ENCODE results near the gene CD151.

The CD151 gene

DNA sequence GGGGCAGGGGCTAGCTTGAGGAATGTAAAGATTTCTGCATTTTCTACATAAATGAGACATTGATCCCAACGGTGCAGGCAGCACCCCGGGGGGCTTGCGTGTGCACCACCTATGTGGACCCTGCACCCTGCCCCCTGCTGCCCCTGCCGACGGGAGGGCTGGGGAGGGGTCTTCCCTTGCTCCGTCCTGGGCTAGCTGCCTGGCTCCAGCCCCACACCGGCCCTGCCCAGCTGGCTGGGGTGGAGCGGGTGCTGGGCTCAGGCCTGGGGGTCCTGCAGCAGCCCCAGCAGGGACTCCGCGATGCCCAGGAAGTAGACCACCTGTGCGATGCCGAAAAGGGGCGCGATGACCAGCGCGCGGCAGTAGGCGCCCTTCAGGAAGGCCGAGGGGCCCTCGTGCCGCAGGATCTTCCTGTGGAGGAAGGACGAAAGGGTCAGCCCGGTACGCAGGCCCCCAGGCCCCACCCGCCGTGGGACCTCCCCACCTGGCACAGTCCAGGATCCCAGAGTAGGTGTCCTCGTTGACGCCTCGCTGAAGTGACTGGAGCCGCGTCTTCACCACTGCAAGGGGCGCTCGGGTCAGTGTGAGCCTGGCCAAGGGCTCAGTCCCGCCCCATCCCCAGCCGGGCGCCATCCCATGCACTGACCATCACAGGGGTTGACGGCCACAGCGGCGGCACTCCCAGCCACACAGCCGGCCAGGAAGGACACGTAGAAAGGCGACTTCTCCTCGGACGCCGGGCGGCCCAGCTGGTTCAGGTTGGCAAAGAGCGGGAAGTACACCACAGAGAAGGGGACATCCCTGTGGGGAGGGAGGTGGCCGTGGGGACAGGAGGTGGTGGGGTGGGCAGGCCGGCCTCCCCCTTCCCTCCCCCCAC, 40.9 kb upstream of the CD151 start:
- no peak overlapping the region for H3K9ac ChIP-seq (ENCODE audit: low read length)
- no peak overlapping the region for H3K4me3 ChIP-seq (ENCODE audit: low read depth, low read length)
- peaks cover 12% of the 10 kb centered on the region; the same call in 1 of the 2 replicates for H3K36me3 ChIP-seq (ENCODE audit: control insufficient read depth, insufficient read depth, low read length)
- H3K27me3 ChIP-seq (ENCODE audit: control insufficient read depth, insufficient read depth, low read length) = peaks cover 4% of the 10 kb centered on the region; the same call in 1 of the 2 replicates
- no peak overlapping the region for H3K27ac ChIP-seq (ENCODE audit: low read depth, low read length)
- H3K4me1 ChIP-seq (ENCODE audit: control insufficient read depth, insufficient read depth, low read length) = peaks cover 26% of the 10 kb centered on the region
- no peaks in the 10 kb centered on the region for H3K9me3 ChIP-seq (ENCODE audit: control insufficient read depth, insufficient read depth, low read depth, low read length)

DNA sequence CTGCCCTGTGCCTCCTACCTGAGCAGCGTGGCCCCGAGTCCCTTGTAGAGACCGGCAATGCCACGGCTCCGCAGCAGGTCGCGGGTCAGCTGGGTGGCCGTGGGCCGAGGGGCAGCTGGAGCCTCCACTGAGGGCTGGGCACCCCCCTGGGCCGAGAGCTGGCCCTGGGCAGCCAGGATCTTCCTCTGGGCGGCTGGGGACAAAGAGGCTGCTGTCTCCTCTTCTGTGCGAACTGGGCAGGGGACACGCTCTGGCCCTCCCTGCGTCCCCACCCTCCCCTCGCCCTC, 40.3 kb upstream of the CD151 start:
- Histone ChIP-seq H3K27ac (ENCODE audit: low read depth, low read length) (no peak overlapping the region), H3K4me1 (ENCODE audit: control insufficient read depth, insufficient read depth, low read length) (peaks cover 28% of the 10 kb centered on the region), H3K9ac (ENCODE audit: low read length) (no peak overlapping the region), H3K9me3 (ENCODE audit: control insufficient read depth, insufficient read depth, low read depth, low read length) (no peaks in the 10 kb centered on the region), H3K36me3 (ENCODE audit: control insufficient read depth, insufficient read depth, low read length) (peaks cover 12% of the 10 kb centered on the region; the same call in 1 of the 2 replicates), H3K27me3 (ENCODE audit: control insufficient read depth, insufficient read depth, low read length) (peaks cover 4% of the 10 kb centered on the region; the same call in 1 of the 2 replicates), H3K4me3 (ENCODE audit: low read depth, low read length) (no peak overlapping the region)

- peaks cover 28% of the 10 kb centered on the region for H3K4me1 ChIP-seq (ENCODE audit: control insufficient read depth, insufficient read depth, low read length)
- H3K27me3 ChIP-seq (ENCODE audit: control insufficient read depth, insufficient read depth, low read length) = peaks cover 4% of the 10 kb centered on the region; the same call in 1 of the 2 replicates
- H3K36me3 ChIP-seq (ENCODE audit: control insufficient read depth, insufficient read depth, low read length) = peaks cover 12% of the 10 kb centered on the region; the same call in 1 of the 2 replicates
- no peaks in the 10 kb centered on the region for H3K9me3 ChIP-seq (ENCODE audit: control insufficient read depth, insufficient read depth, low read depth, low read length)
- H3K27ac ChIP-seq (ENCODE audit: low read depth, low read length) = no peak overlapping the region
- no peak overlapping the region for H3K9ac ChIP-seq (ENCODE audit: low read length)
- no peak overlapping the region for H3K4me3 ChIP-seq (ENCODE audit: low read depth, low read length)
Measured at GRCh38 chr11:792873-793272, 39.9 kb upstream of the CD151 start.

DNA sequence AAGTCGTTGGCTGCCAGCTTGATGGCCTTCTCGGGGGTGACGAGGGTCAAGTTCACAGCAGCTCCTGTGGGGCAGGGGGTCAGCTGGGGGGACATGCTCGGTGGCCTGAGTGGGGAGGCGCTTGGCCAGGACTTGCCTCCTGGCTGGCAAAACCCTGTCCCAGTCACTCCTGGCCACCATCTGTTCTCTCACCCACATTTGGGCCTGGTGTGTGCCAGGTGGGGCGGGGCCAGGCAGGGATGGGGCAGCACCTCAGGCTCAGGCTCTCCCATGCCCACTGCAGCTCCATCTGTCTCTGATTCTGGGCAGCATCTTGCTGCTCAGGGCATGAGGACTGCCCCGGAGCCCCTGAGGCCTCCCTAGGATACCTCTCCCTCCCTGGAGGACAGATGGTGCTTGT, 39.2 kb upstream of the CD151 start:
- H3K4me1 ChIP-seq (ENCODE audit: control insufficient read depth, insufficient read depth, low read length) = peaks cover 28% of the 10 kb centered on the region
- no peak overlapping the region for H3K4me3 ChIP-seq (ENCODE audit: low read depth, low read length)
- no peak overlapping the region for H3K27ac ChIP-seq (ENCODE audit: low read depth, low read length)
- no peaks in the 10 kb centered on the region for H3K9me3 ChIP-seq (ENCODE audit: control insufficient read depth, insufficient read depth, low read depth, low read length)
- H3K27me3 ChIP-seq (ENCODE audit: control insufficient read depth, insufficient read depth, low read length) = peaks cover 4% of the 10 kb centered on the region; the same call in 1 of the 2 replicates
- peaks cover 12% of the 10 kb centered on the region; the same call in 1 of the 2 replicates for H3K36me3 ChIP-seq (ENCODE audit: control insufficient read depth, insufficient read depth, low read length)
- no peak overlapping the region for H3K9ac ChIP-seq (ENCODE audit: low read length)

DNA sequence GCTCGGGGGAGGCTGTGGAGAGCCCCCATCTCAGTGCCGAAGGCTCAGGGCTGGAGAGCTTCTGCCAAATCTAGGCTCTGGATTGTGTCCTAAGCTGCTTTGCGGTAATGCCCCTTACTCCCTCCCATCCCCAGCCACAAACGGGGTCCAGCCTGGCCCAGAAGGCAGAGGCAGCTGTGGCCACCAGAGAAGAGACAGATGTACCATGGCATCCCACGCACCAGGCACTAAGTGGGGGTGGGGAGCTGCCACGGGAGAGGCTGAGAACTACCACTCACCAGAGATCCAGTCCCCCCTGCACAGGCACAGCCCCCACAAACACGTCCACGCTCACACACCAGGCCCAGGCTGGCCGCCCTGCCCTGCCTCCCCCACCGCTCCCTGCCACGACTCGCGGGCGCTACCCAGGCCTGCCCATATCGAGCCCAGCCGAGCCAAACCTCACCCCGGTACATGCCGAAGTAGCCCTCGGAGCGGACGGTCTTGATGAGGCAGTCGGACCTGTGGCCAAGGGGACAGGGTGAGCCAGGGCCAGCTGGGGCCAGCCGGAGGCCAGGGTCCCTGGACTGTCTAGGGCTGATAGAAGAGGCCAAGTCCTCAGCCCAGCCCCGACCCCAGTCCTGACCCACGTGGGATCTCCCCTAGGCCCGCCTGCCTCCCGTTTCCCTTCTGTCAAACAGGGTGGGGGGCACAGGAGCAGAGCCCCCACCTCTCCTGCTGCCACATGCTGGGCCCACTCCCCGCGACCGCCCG, 38.6 kb upstream of the CD151 start:
- H3K9me3 ChIP-seq (ENCODE audit: control insufficient read depth, insufficient read depth, low read depth, low read length) = no peaks in the 10 kb centered on the region
- peaks cover 4% of the 10 kb centered on the region; the same call in 1 of the 2 replicates for H3K27me3 ChIP-seq (ENCODE audit: control insufficient read depth, insufficient read depth, low read length)
- H3K4me3 ChIP-seq (ENCODE audit: low read depth, low read length) = no peak overlapping the region
- H3K4me1 ChIP-seq (ENCODE audit: control insufficient read depth, insufficient read depth, low read length) = peaks cover 28% of the 10 kb centered on the region
- H3K27ac ChIP-seq (ENCODE audit: low read depth, low read length) = no peak overlapping the region
- peaks cover 17% of the 10 kb centered on the region for H3K36me3 ChIP-seq (ENCODE audit: control insufficient read depth, insufficient read depth, low read length)
- H3K9ac ChIP-seq (ENCODE audit: low read length) = no peak overlapping the region

- Histone ChIP-seq H3K4me3 (ENCODE audit: low read depth, low read length) (no peak overlapping the region), H3K9me3 (ENCODE audit: control insufficient read depth, insufficient read depth, low read depth, low read length) (no peaks in the 10 kb centered on the region), H3K27me3 (ENCODE audit: control insufficient read depth, insufficient read depth, low read length) (no peaks in the 10 kb centered on the region), H3K36me3 (ENCODE audit: control insufficient read depth, insufficient read depth, low read length) (peaks cover 25% of the 10 kb centered on the region), H3K4me1 (ENCODE audit: control insufficient read depth, insufficient read depth, low read length) (peaks cover 28% of the 10 kb centered on the region), H3K27ac (ENCODE audit: low read depth, low read length) (no peak overlapping the region), H3K9ac (ENCODE audit: low read length) (peak overlapping the region; percentile 19)
Measured at GRCh38 chr11:794766-795633, 37.8 kb upstream of the CD151 start.

GRCh38 chr11:795634-796564, 36.9 kb upstream of the CD151 start:
- peaks cover 33% of the 10 kb centered on the region for H3K36me3 ChIP-seq (ENCODE audit: control insufficient read depth, insufficient read depth, low read length)

DNA sequence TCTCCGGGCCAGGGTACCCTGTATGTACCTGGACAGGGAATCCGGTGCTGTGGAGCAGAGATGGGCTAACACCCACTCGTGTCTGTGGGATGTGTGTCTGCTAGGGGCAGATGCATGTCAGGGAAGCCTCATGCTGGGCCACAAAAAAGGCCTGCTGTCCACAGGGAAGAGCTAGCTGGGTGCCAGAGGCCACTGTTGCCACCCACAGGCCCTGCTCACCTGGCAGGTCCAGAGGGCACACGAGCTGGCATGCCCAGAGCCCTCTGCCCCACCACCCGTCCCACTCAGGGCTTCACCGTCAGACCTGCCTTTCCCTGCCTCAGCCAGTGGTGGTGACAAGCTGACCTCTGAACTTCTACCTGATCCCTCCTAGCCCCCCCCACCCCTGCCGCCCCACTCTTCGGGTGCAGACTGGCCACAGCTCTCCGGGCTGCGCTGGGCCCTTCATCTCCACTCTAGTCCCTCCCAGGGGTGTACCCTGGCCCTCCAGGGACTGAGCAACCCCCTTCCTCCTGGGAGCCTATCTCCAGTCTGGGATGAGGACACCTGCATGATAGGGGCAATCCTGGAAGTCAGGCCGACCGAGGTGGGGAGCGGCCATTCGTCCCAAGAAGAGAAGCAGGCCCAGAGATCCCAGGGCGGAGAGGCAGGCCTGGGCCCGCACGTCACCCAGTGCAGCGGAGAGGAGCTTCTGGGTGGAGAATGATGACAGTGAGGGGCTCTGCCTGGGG, 36.0 kb upstream of the CD151 start:
- Histone ChIP-seq H3K27ac (ENCODE audit: low read depth, low read length) (no peak overlapping the region), H3K4me1 (ENCODE audit: control insufficient read depth, insufficient read depth, low read length) (peaks cover 19% of the 10 kb centered on the region), H3K9me3 (ENCODE audit: control insufficient read depth, insufficient read depth, low read depth, low read length) (no peaks in the 10 kb centered on the region), H3K9ac (ENCODE audit: low read length) (peak overlapping the region; percentile 88), H3K36me3 (ENCODE audit: control insufficient read depth, insufficient read depth, low read length) (peaks cover 41% of the 10 kb centered on the region), H3K4me3 (ENCODE audit: low read depth, low read length) (peak overlapping the region; percentile 98), H3K27me3 (ENCODE audit: control insufficient read depth, insufficient read depth, low read length) (no peaks in the 10 kb centered on the region)

More at GRCh38 chr11:795634-796564, 36.9 kb upstream of the CD151 start:
- Histone ChIP-seq H3K4me3 (ENCODE audit: low read depth, low read length) (peak overlapping the region; percentile 98; the same call in 1 of the 2 replicates), H3K27me3 (ENCODE audit: control insufficient read depth, insufficient read depth, low read length) (no peaks in the 10 kb centered on the region), H3K27ac (ENCODE audit: low read depth, low read length) (no peak overlapping the region), H3K9me3 (ENCODE audit: control insufficient read depth, insufficient read depth, low read depth, low read length) (no peaks in the 10 kb centered on the region), H3K9ac (ENCODE audit: low read length) (no peak overlapping the region), H3K4me1 (ENCODE audit: control insufficient read depth, insufficient read depth, low read length) (peaks cover 22% of the 10 kb centered on the region)

DNA sequence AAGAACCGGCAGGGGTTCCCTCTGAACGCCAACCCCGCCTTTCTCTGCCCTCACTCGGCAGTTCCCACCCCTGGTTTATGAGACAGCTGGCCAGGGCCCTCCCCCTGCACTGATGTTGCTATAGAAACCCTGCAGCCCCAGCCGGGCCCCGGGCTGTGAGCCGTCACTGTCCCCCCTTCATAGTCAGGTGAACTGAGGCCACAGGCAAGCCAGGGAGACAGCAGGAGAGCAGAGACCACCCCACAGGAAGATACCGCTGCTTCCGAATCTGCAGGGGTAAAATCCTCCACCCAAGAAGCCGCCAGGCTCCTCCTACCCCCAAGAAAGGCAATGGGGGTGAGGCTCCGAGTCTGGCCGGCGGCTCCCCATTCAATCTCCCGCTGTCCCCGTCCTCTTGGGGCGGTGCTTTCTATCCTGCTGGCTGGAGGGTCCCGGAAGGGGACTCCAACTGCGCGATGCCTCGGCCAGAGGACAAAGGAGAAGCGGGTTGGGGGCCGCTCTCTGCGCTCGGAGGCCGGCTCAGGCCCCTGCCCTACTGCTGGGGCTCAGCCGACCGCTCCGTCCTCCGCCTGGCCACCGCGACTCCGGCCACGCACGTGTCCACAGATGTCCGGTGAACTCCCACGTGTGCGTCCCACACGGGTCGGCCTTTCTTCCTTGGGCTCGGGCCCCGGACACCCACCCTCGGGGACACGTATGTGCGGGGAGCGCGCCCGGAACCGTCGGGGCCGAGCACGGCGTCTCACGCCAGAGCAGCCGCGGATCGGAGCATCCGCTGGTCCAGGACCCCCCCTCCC, 35.3 kb upstream of the CD151 start:
- no peaks in the 10 kb centered on the region for H3K27me3 ChIP-seq (ENCODE audit: control insufficient read depth, insufficient read depth, low read length)
- no peaks in the 10 kb centered on the region for H3K9me3 ChIP-seq (ENCODE audit: control insufficient read depth, insufficient read depth, low read depth, low read length)
- H3K27ac ChIP-seq (ENCODE audit: low read depth, low read length) = peak overlapping the region; percentile 72; the same call in 1 of the 2 replicates
- peak overlapping the region; percentile 88 for H3K9ac ChIP-seq (ENCODE audit: low read length)
- H3K4me3 ChIP-seq (ENCODE audit: low read depth, low read length) = peak overlapping the region; percentile 98
- peaks cover 19% of the 10 kb centered on the region for H3K4me1 ChIP-seq (ENCODE audit: control insufficient read depth, insufficient read depth, low read length)
- H3K36me3 ChIP-seq (ENCODE audit: control insufficient read depth, insufficient read depth, low read length) = peaks cover 49% of the 10 kb centered on the region

All from HUES6 (cell line).